Chondrocyte (in vitro differentiated cells): ENCODE results near the gene SRPX. TPM values are rescaled to one million over a fixed set of nuclear protein-coding genes. Genes with fewer than 3 reads are reported as not detected.

Experiments used
- DNase-seq: peaks from one replicate; pipeline ENCODE4 v3.0.0; 2021; ENCODE audit warnings: mixed read lengths, low spot score
- H3K27ac Mint-ChIP-seq: one replicate; pipeline ENCODE4 v1.8.0; 2021; ENCODE audit warnings: mild to moderate bottlenecking, moderate library complexity, mixed read lengths; ENCODE audit not compliant: unreplicated experiment
- H3K27me3 Mint-ChIP-seq: 2 replicates; pipeline ENCODE4 v1.8.0; 2021; ENCODE audit warnings: low read depth, mixed read lengths
- H3K36me3 Mint-ChIP-seq: 2 replicates; pipeline ENCODE4 v1.8.0; 2021; ENCODE audit warnings: low read depth, mixed read lengths
- H3K4me1 Mint-ChIP-seq: 2 replicates; pipeline ENCODE4 v1.8.0; 2021; ENCODE audit warnings: low read depth, mild to moderate bottlenecking, mixed read lengths
- H3K4me3 Mint-ChIP-seq: one replicate; pipeline ENCODE4 v1.8.0; 2021; ENCODE audit warnings: mild to moderate bottlenecking, moderate library complexity, mixed read lengths; ENCODE audit not compliant: unreplicated experiment
- H3K9me3 Mint-ChIP-seq: 2 replicates; pipeline ENCODE4 v1.8.0; 2021; ENCODE audit warnings: low read depth, mixed read lengths
- CTCF ChIP-seq: fragments of 200-600 bp; sonication (generic); IDR thresholded peaks from 2 replicates; pipeline ENCODE4 v1.5.0; 2021; ENCODE audit warnings: antibody characterized with exemption, mild to moderate bottlenecking, moderate library complexity
- total RNA-seq: library from RNA; stranded (reverse); gene quantifications from 3 replicates; pipeline ENCODE4 v1.2.1, GENCODE V29; 2021

SRPX gene
- total RNA-seq, 1 donor from 2014 or later = 35.8 TPM

- no peak for TF ChIP-seq CTCF
- peaks cover 2% of the 10 kb centered on the region for H3K9me3 Mint-ChIP-seq
- H3K4me1 Mint-ChIP-seq = peaks cover 20% of the 10 kb centered on the region
- no peak overlapping the region for H3K27ac Mint-ChIP-seq
- H3K36me3 Mint-ChIP-seq = peaks cover 2% of the 10 kb centered on the region
- no peak for DNase-seq
- no peaks in the 10 kb centered on the region for H3K27me3 Mint-ChIP-seq
- no peak overlapping the region for H3K4me3 Mint-ChIP-seq
These were observed 65.9 kb downstream of the SRPX start for GRCh38 chrX:38154818-38155217.

- Mint-ChIP-seq H3K9me3 (peaks cover 2% of the 10 kb centered on the region), H3K4me3 (no peak overlapping the region), H3K4me1 (peaks cover 20% of the 10 kb centered on the region), H3K27me3 (no peaks in the 10 kb centered on the region), H3K36me3 (peaks cover 2% of the 10 kb centered on the region), H3K27ac (no peak overlapping the region)
- no peak for DNase-seq
- no peak for TF ChIP-seq CTCF
These were observed 66.3 kb downstream of the SRPX start for GRCh38 chrX:38154340-38154739.

- DNase-seq = no peak
- no peak overlapping the region for H3K4me3 Mint-ChIP-seq
These were observed 69.2 kb downstream of the SRPX start for GRCh38 chrX:38151441-38151840.

GRCh38 chrX:38150993-38151392 is 69.7 kb downstream of the SRPX start:
- H3K4me1 Mint-ChIP-seq = peaks cover 20% of the 10 kb centered on the region
- H3K36me3 Mint-ChIP-seq = no peaks in the 10 kb centered on the region
- H3K27ac Mint-ChIP-seq = no peak overlapping the region
- TF ChIP-seq CTCF = no peak
- no peaks in the 10 kb centered on the region for H3K27me3 Mint-ChIP-seq
- H3K9me3 Mint-ChIP-seq = peaks cover 6% of the 10 kb centered on the region
- DNase-seq = no peak
- H3K4me3 Mint-ChIP-seq = no peak overlapping the region

More at GRCh38 chrX:38151441-38151840, 69.2 kb downstream of the SRPX start:
- Mint-ChIP-seq H3K4me1 (peaks cover 20% of the 10 kb centered on the region), H3K27ac (no peak overlapping the region), H3K36me3 (no peaks in the 10 kb centered on the region), H3K27me3 (no peaks in the 10 kb centered on the region), H3K9me3 (peaks cover 6% of the 10 kb centered on the region)
- no peak for TF ChIP-seq CTCF

GRCh38 chrX:38149016-38149415 is 71.7 kb downstream of the SRPX start:
- Mint-ChIP-seq H3K36me3 (no peaks in the 10 kb centered on the region), H3K4me1 (peaks cover 8% of the 10 kb centered on the region), H3K27me3 (no peaks in the 10 kb centered on the region), H3K9me3 (peaks cover 13% of the 10 kb centered on the region), H3K27ac (no peak overlapping the region), H3K4me3 (no peak overlapping the region)
- no peak for DNase-seq
- TF ChIP-seq CTCF = no peak
